Measurements from ENCODE around the gene NOD1.

NOD1 gene

GRCh38 chr7:30451539-30452279 is 26.9 kb downstream of the NOD1 start:
- Mint-ChIP-seq H3K36me3 (no peaks in the 10 kb centered on the region), H3K4me1 (ENCODE audit: low read depth) (no peaks in the 10 kb centered on the region), H3K27me3 (no peaks in the 10 kb centered on the region), H3K4me3 (no peak overlapping the region), H3K27ac (no peak overlapping the region), H3K9me3 (ENCODE audit: low read depth) (no peaks in the 10 kb centered on the region)

- peaks cover 1% of the 10 kb centered on the region for H3K36me3 Mint-ChIP-seq
- no peaks in the 10 kb centered on the region for H3K27me3 Mint-ChIP-seq
- H3K4me3 Mint-ChIP-seq, result no peak overlapping the region
- no peaks in the 10 kb centered on the region for H3K9me3 Mint-ChIP-seq (ENCODE audit: low read depth)
- H3K27ac Mint-ChIP-seq, result no peak overlapping the region
- H3K4me1 Mint-ChIP-seq (ENCODE audit: low read depth), result peaks cover 2% of the 10 kb centered on the region
Observed at GRCh38 chr7:30450983-30451497, 27.5 kb downstream of the NOD1 start.

- H3K36me3 Mint-ChIP-seq, result peaks cover 3% of the 10 kb centered on the region
Observed at GRCh38 chr7:30450240-30450982, 28.2 kb downstream of the NOD1 start.

GRCh38 chr7:30448461-30449189 is 30.0 kb downstream of the NOD1 start:
- Mint-ChIP-seq H3K27ac (no peak overlapping the region), H3K36me3 (peaks cover 3% of the 10 kb centered on the region), H3K4me3 (no peak overlapping the region), H3K9me3 (ENCODE audit: low read depth) (no peaks in the 10 kb centered on the region), H3K4me1 (ENCODE audit: low read depth) (peaks cover 4% of the 10 kb centered on the region), H3K27me3 (no peaks in the 10 kb centered on the region)

More at GRCh38 chr7:30450240-30450982, 28.2 kb downstream of the NOD1 start:
- Mint-ChIP-seq H3K27ac (no peak overlapping the region), H3K4me1 (ENCODE audit: low read depth) (peaks cover 4% of the 10 kb centered on the region), H3K4me3 (no peak overlapping the region), H3K27me3 (no peaks in the 10 kb centered on the region), H3K9me3 (ENCODE audit: low read depth) (no peaks in the 10 kb centered on the region)

- Mint-ChIP-seq H3K27ac (no peak overlapping the region), H3K36me3 (peaks cover 3% of the 10 kb centered on the region), H3K9me3 (ENCODE audit: low read depth) (no peaks in the 10 kb centered on the region), H3K27me3 (no peaks in the 10 kb centered on the region), H3K4me1 (ENCODE audit: low read depth) (peaks cover 4% of the 10 kb centered on the region), H3K4me3 (no peak overlapping the region)
Observed at GRCh38 chr7:30447466-30447865, 31.1 kb downstream of the NOD1 start.

GRCh38 chr7:30446266-30446665 is 32.3 kb downstream of the NOD1 start:
- no peaks in the 10 kb centered on the region for H3K27me3 Mint-ChIP-seq
- peaks cover 4% of the 10 kb centered on the region for H3K4me1 Mint-ChIP-seq (ENCODE audit: low read depth)
- no peak overlapping the region for H3K4me3 Mint-ChIP-seq
- no peaks in the 10 kb centered on the region for H3K9me3 Mint-ChIP-seq (ENCODE audit: low read depth)
- H3K36me3 Mint-ChIP-seq, result peaks cover 3% of the 10 kb centered on the region
- peak overlapping the region; percentile 50 for H3K27ac Mint-ChIP-seq

- H3K36me3 Mint-ChIP-seq, result peaks cover 3% of the 10 kb centered on the region
- H3K27ac Mint-ChIP-seq, result peak overlapping the region; percentile 50
- H3K4me3 Mint-ChIP-seq, result no peak overlapping the region
- no peaks in the 10 kb centered on the region for H3K9me3 Mint-ChIP-seq (ENCODE audit: low read depth)
- H3K4me1 Mint-ChIP-seq (ENCODE audit: low read depth), result peaks cover 4% of the 10 kb centered on the region
- H3K27me3 Mint-ChIP-seq, result no peaks in the 10 kb centered on the region
Observed at GRCh38 chr7:30445770-30446169, 32.8 kb downstream of the NOD1 start.

GRCh38 chr7:30437823-30438574 is 40.6 kb downstream of the NOD1 start:
- H3K9me3 Mint-ChIP-seq (ENCODE audit: low read depth), result no peaks in the 10 kb centered on the region
- H3K27me3 Mint-ChIP-seq, result no peaks in the 10 kb centered on the region
- H3K27ac Mint-ChIP-seq, result no peak overlapping the region
- H3K4me3 Mint-ChIP-seq, result no peak overlapping the region
- peaks cover 20% of the 10 kb centered on the region for H3K36me3 Mint-ChIP-seq
- H3K4me1 Mint-ChIP-seq (ENCODE audit: low read depth), result no peaks in the 10 kb centered on the region

GRCh38 chr7:30436518-30436917 is 42.1 kb downstream of the NOD1 start:
- Mint-ChIP-seq H3K4me3 (no peak overlapping the region), H3K9me3 (ENCODE audit: low read depth) (no peaks in the 10 kb centered on the region), H3K27ac (no peak overlapping the region), H3K4me1 (ENCODE audit: low read depth) (no peaks in the 10 kb centered on the region), H3K36me3 (peaks cover 24% of the 10 kb centered on the region), H3K27me3 (no peaks in the 10 kb centered on the region)

- peaks cover 24% of the 10 kb centered on the region for H3K36me3 Mint-ChIP-seq
- no peak overlapping the region for H3K4me3 Mint-ChIP-seq
- H3K9me3 Mint-ChIP-seq (ENCODE audit: low read depth), result no peaks in the 10 kb centered on the region
Observed at GRCh38 chr7:30436046-30436445, 42.5 kb downstream of the NOD1 start.

GRCh38 chr7:30434140-30434799 is 44.3 kb downstream of the NOD1 start:
- Mint-ChIP-seq H3K4me3 (no peak overlapping the region), H3K4me1 (ENCODE audit: low read depth) (no peaks in the 10 kb centered on the region), H3K9me3 (ENCODE audit: low read depth) (no peaks in the 10 kb centered on the region), H3K27me3 (no peaks in the 10 kb centered on the region), H3K27ac (no peak overlapping the region), H3K36me3 (peaks cover 24% of the 10 kb centered on the region)

More at GRCh38 chr7:30436046-30436445, 42.5 kb downstream of the NOD1 start:
- Mint-ChIP-seq H3K27me3 (no peaks in the 10 kb centered on the region), H3K27ac (no peak overlapping the region), H3K4me1 (ENCODE audit: low read depth) (no peaks in the 10 kb centered on the region)

GRCh38 chr7:30433506-30433905 is 45.1 kb downstream of the NOD1 start:
- no peaks in the 10 kb centered on the region for H3K4me1 Mint-ChIP-seq (ENCODE audit: low read depth)
- peaks cover 19% of the 10 kb centered on the region for H3K36me3 Mint-ChIP-seq
- H3K27me3 Mint-ChIP-seq, result no peaks in the 10 kb centered on the region
- no peak overlapping the region for H3K27ac Mint-ChIP-seq
- H3K9me3 Mint-ChIP-seq (ENCODE audit: low read depth), result no peaks in the 10 kb centered on the region
- no peak overlapping the region for H3K4me3 Mint-ChIP-seq

GRCh38 chr7:30433082-30433481 is 45.5 kb downstream of the NOD1 start:
- no peaks in the 10 kb centered on the region for H3K4me1 Mint-ChIP-seq (ENCODE audit: low read depth)
- H3K27ac Mint-ChIP-seq, result no peak overlapping the region
- H3K36me3 Mint-ChIP-seq, result peaks cover 19% of the 10 kb centered on the region
- H3K4me3 Mint-ChIP-seq, result no peak overlapping the region
- no peaks in the 10 kb centered on the region for H3K9me3 Mint-ChIP-seq (ENCODE audit: low read depth)
- H3K27me3 Mint-ChIP-seq, result no peaks in the 10 kb centered on the region

GRCh38 chr7:30430777-30431176 is 47.8 kb downstream of the NOD1 start:
- no peaks in the 10 kb centered on the region for H3K27me3 Mint-ChIP-seq
- H3K27ac Mint-ChIP-seq, result no peak overlapping the region
- H3K4me3 Mint-ChIP-seq, result no peak overlapping the region
- peaks cover 25% of the 10 kb centered on the region for H3K36me3 Mint-ChIP-seq
- H3K9me3 Mint-ChIP-seq (ENCODE audit: low read depth), result no peaks in the 10 kb centered on the region
- no peaks in the 10 kb centered on the region for H3K4me1 Mint-ChIP-seq (ENCODE audit: low read depth)

Measured in activated naive CD8-positive, alpha-beta T cell (primary cell).